H1 (cell line): Measurements from ENCODE around the gene AWAT2. TPM values are rescaled to one million over a fixed set of nuclear protein-coding genes. Genes with fewer than 3 reads are reported as not detected.

Experiments
- SIN3A ChIP-seq, 2 experiments: IDR thresholded peaks in 1 of 2; conservative IDR thresholded peaks in 1 of 2; 2 replicates each; pipeline ENCODE4 v1.6.1; 2011 to 2012; ENCODE audit warnings: low read length in 2 of 2, improper control_type of control experiment in 1 of 2, low read depth in 1 of 2, mild to moderate bottlenecking in 1 of 2
- polyA plus RNA-seq, 7 experiments: library from polyadenylated mRNA; depleted of rRNA in 3 of 7; stranded (reverse) in 5 of 7; unstranded in 2 of 7; fragments of >200 nt in 5 of 7; fragments of 200-250 nt in 2 of 7; gene quantifications; 1 replicate in 5 of 7; 2 replicates in 1 of 7; 4 replicates in 1 of 7; pipeline versions ENCODE4 v1.2.1 to v1.2.3, GENCODE V29; 2011 to 2013; ENCODE audit warnings: missing spikeins in 2 of 7, mixed read lengths in 2 of 7
- total RNA-seq: library from RNA; stranded (reverse); fragmentation: NEBNext Ultra II Directional; extraction: Animal tissue kit (Norgen Biotek cat#: 25700); gene quantifications from 2 replicates; pipeline ENCODE4 v1.2.1, GENCODE V29; 2021

Gene AWAT2
- total and polyA plus RNA-seq, 2 of the 8 experiments (the other 6 are each of a cell fraction or from before 2014, with no cell fraction given) = not detected

GRCh38 chrX:70001708-70002341 lies 47.9 kb downstream of the AWAT2 start (continued):
- TF ChIP-seq SIN3A (conservative IDR thresholded peaks at IDR 0.05 in 1 of 2, IDR thresholded peaks at IDR 0.05 in 1 of 2; ENCODE audit: low read depth in 1 of 2, low read length in 2 of 2) = no peak
